ENCODE data around the gene SLC6A12.
A peak's percentile ranks its signal among the peaks of the same experiment; 100 is the strongest.

The SLC6A12 gene

GRCh38 chr12:177336-177979 lies 36.5 kb downstream of the SLC6A12 start:
- no peak for DNase-seq
- H3K27me3 ChIP-seq (ENCODE audit: insufficient read depth, low read depth, severe bottlenecking), result no peaks in the 10 kb centered on the region
- H3K9me3 ChIP-seq (ENCODE audit: severe bottlenecking), result no peaks in the 10 kb centered on the region
- 0 out of 2 replicates have a peak, but pooled peaks have one; percentile 19 for TF ChIP-seq CTCF (IDR thresholded peaks at IDR 0.05; ENCODE audit: low read depth, low read length)
- H3K4me3 ChIP-seq (ENCODE audit: low read depth, low read length), result no peak overlapping the region
- no peaks in the 10 kb centered on the region for H3K36me3 ChIP-seq
- peak overlapping the region; percentile 87 for H3K27ac ChIP-seq

- H3K36me3 ChIP-seq, result no peaks in the 10 kb centered on the region
- no peak overlapping the region for H3K4me3 ChIP-seq (ENCODE audit: low read depth, low read length)
- no peaks in the 10 kb centered on the region for H3K9me3 ChIP-seq (ENCODE audit: severe bottlenecking)
- H3K27ac ChIP-seq, result peak overlapping the region; percentile 87
- peak; percentile 94 for DNase-seq
- no peak for TF ChIP-seq CTCF (IDR thresholded peaks at IDR 0.05; ENCODE audit: low read depth, low read length)
- no peaks in the 10 kb centered on the region for H3K27me3 ChIP-seq (ENCODE audit: insufficient read depth, low read depth, severe bottlenecking)
Observed at GRCh38 chr12:176321-177181, 37.4 kb downstream of the SLC6A12 start.

GRCh38 chr12:175759-176158 lies 38.2 kb downstream of the SLC6A12 start:
- DNase-seq, result no peak
- Histone ChIP-seq H3K9me3 (ENCODE audit: severe bottlenecking) (no peaks in the 10 kb centered on the region), H3K36me3 (no peaks in the 10 kb centered on the region), H3K4me3 (ENCODE audit: low read depth, low read length) (no peak overlapping the region), H3K27ac (peak overlapping the region; percentile 87), H3K27me3 (ENCODE audit: insufficient read depth, low read depth, severe bottlenecking) (no peaks in the 10 kb centered on the region)
- TF ChIP-seq CTCF (IDR thresholded peaks at IDR 0.05; ENCODE audit: low read depth, low read length), result no peak

- H3K4me3 ChIP-seq (ENCODE audit: low read depth, low read length), result no peak overlapping the region
- H3K27ac ChIP-seq, result peak overlapping the region; percentile 87
- H3K27me3 ChIP-seq (ENCODE audit: insufficient read depth, low read depth, severe bottlenecking), result no peaks in the 10 kb centered on the region
- no peak for DNase-seq
- no peaks in the 10 kb centered on the region for H3K36me3 ChIP-seq
- no peak for TF ChIP-seq CTCF (IDR thresholded peaks at IDR 0.05; ENCODE audit: low read depth, low read length)
- H3K9me3 ChIP-seq (ENCODE audit: severe bottlenecking), result no peaks in the 10 kb centered on the region
Observed at GRCh38 chr12:175250-175649, 38.7 kb downstream of the SLC6A12 start.

- no peak for TF ChIP-seq CTCF (IDR thresholded peaks at IDR 0.05; ENCODE audit: low read depth, low read length)
- Histone ChIP-seq H3K4me3 (ENCODE audit: low read depth, low read length) (no peak overlapping the region), H3K36me3 (no peaks in the 10 kb centered on the region), H3K27ac (no peak overlapping the region; the same call in 1 of the 2 replicates), H3K27me3 (ENCODE audit: insufficient read depth, low read depth, severe bottlenecking) (no peaks in the 10 kb centered on the region), H3K9me3 (ENCODE audit: severe bottlenecking) (no peaks in the 10 kb centered on the region)
- DNase-seq, result no peak
Observed at GRCh38 chr12:174596-174995, 39.4 kb downstream of the SLC6A12 start.
